CD4-positive, CD25-positive, alpha-beta regulatory T cell (primary cell): ENCODE measurements around the gene GPR137C. TPM values are rescaled to one million over a fixed set of nuclear protein-coding genes. Genes with fewer than 3 reads are reported as not detected.

Experiments
- ATAC-seq, 2 donors: fragments of 150-1000 bp; cut with Tn5 transposase; one replicate each; pipeline ENCODE4 v1.10.0; 2021; ENCODE audit warnings: low read depth in 2 of 2, moderate number of reproducible peaks in 2 of 2, moderate library complexity in 1 of 2
- DNase-seq, 3 donors: peaks; one replicate each; pipeline versions ENCODE4 v3.0.0 to v3.0.0-alpha.2; 2012 to 2022; ENCODE audit warnings: mixed read lengths in 1 of 3
- H3K27ac ChIP-seq: one replicate; pipeline ENCODE4 v1.7.0; 2013; ENCODE audit warnings: mild to moderate bottlenecking, low read length; ENCODE audit not compliant: insufficient read depth, poor library complexity, severe bottlenecking
- H3K27me3 ChIP-seq: one replicate; pipeline ENCODE4 v1.7.0; 2013; ENCODE audit warnings: low read length; ENCODE audit not compliant: control insufficient read depth, insufficient read depth
- H3K36me3 ChIP-seq: one replicate; pipeline ENCODE4 v1.7.0; 2013; ENCODE audit warnings: mild to moderate bottlenecking, low read length, moderate library complexity; ENCODE audit not compliant: control insufficient read depth, insufficient read depth
- H3K4me1 ChIP-seq: 2 replicates; pipeline ENCODE4 v1.7.0; 2013; ENCODE audit warnings: mild to moderate bottlenecking, low read length; ENCODE audit not compliant: insufficient read depth, control insufficient read depth, poor library complexity, severe bottlenecking
- H3K4me3 ChIP-seq: one replicate; pipeline ENCODE4 v1.7.0; 2013; ENCODE audit warnings: low read depth, mild to moderate bottlenecking, low read length, moderate library complexity
- H3K9me3 ChIP-seq, 2 experiments: 1 replicate in 1 of 2; 2 replicates in 1 of 2; pipeline ENCODE4 v1.7.0; 2013; ENCODE audit warnings: low read length in 2 of 2, mild to moderate bottlenecking in 1 of 2, moderate library complexity in 1 of 2; ENCODE audit not compliant: control insufficient read depth in 2 of 2
- H3K27ac Mint-ChIP-seq, 3 donors: one replicate each; pipeline ENCODE4 v1.8.0; 2020 to 2022; ENCODE audit warnings: mild to moderate bottlenecking in 3 of 3, mixed read lengths in 3 of 3, moderate library complexity in 2 of 3
- H3K27me3 Mint-ChIP-seq: one replicate; pipeline ENCODE4 v1.8.0; 2022; ENCODE audit warnings: mild to moderate bottlenecking, mixed read lengths
- H3K36me3 Mint-ChIP-seq: one replicate; pipeline ENCODE4 v1.8.0; 2020; ENCODE audit warnings: mixed read lengths
- H3K4me1 Mint-ChIP-seq, 4 donors: one replicate each; pipeline ENCODE4 v1.8.0; 2020 to 2022; ENCODE audit warnings: mixed read lengths in 4 of 4, mild to moderate bottlenecking in 1 of 4
- H3K4me3 Mint-ChIP-seq, 4 donors: one replicate each; pipeline ENCODE4 v1.8.0; 2020 to 2022; ENCODE audit warnings: mild to moderate bottlenecking in 4 of 4, mixed read lengths in 4 of 4, moderate library complexity in 3 of 4
- H3K9me3 Mint-ChIP-seq, 7 donors: one replicate each; pipeline ENCODE4 v1.8.0; 2020 to 2022; ENCODE audit warnings: mixed read lengths in 7 of 7, mild to moderate bottlenecking in 3 of 7, moderate library complexity in 2 of 7
- polyA plus RNA-seq, 4 donors: library from polyadenylated mRNA; unstranded; fragments of 300-500 nt; fragmentation: Illumina TruSeq; gene quantifications; one replicate each; pipeline ENCODE4 v1.2.3, GENCODE V29; 2021
- total RNA-seq: library from RNA; stranded (reverse); gene quantifications from one replicate; pipeline ENCODE4 v1.2.3, GENCODE V29; 2022

Gene GPR137C
- total and polyA plus RNA-seq, 5 donors from 2014 or later, result 0.06 to 0.22 TPM; not detected in 3

DNA sequence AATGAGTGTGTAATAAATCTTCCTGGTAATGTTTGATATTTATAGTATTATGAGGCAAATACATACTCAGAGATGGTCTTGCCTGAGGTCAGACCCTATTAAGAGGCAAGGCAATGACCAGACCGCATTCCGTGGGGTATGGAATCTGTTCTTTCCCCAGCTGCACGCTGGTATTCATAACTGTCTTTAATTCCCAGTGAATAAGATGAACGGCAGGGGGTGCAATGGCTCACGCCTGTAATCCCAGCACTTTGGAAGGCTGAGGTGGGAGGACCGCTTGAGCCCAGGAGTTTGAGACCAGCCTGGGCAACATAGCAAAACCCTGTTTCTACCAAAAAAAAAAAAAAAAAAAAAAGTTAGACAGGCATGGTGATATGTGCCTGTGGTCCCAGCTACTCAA lies 98.1 kb downstream of the GPR137C start:
- peaks cover 34% of the 10 kb centered on the region for H3K36me3 Mint-ChIP-seq
- Histone ChIP-seq H3K27ac (no peak overlapping the region), H3K27me3 (no peaks in the 10 kb centered on the region), H3K4me3 (no peak overlapping the region), H3K9me3 (no peaks in the 10 kb centered on the region), H3K4me1 (no peaks in the 10 kb centered on the region), H3K36me3 (peaks cover 84% of the 10 kb centered on the region)
- DNase-seq (no peak), ATAC-seq (no peak)
- H3K9me3 Mint-ChIP-seq, result peaks cover 0 to 2% (median 0%) of the 10 kb centered on the region in 7 donors
- H3K4me3 Mint-ChIP-seq, result no peak overlapping the region
- H3K27ac Mint-ChIP-seq, result no peak overlapping the region
- no peaks in the 10 kb centered on the region for H3K4me1 Mint-ChIP-seq
- no peaks in the 10 kb centered on the region for H3K27me3 Mint-ChIP-seq

GRCh38 chr14:52656905-52657304 lies 104.3 kb downstream of the GPR137C start:
- no peak overlapping the region for H3K27ac Mint-ChIP-seq
- ATAC-seq, result no peak
- no peaks in the 10 kb centered on the region for H3K27me3 ChIP-seq
- DNase-seq, result no peak
- H3K27me3 Mint-ChIP-seq, result no peaks in the 10 kb centered on the region
- H3K36me3 Mint-ChIP-seq, result peaks cover 21% of the 10 kb centered on the region
- peaks cover 0 to 8% (median 5%) of the 10 kb centered on the region in 4 donors for H3K4me1 Mint-ChIP-seq
- no peaks in the 10 kb centered on the region for H3K4me1 ChIP-seq
- peaks cover 59% of the 10 kb centered on the region for H3K36me3 ChIP-seq
- H3K4me3 Mint-ChIP-seq, result no peak overlapping the region
- no peak overlapping the region for H3K4me3 ChIP-seq
- no peaks in the 10 kb centered on the region for H3K9me3 ChIP-seq
- H3K27ac ChIP-seq, result no peak overlapping the region
- H3K9me3 Mint-ChIP-seq, result no peaks in the 10 kb centered on the region

DNA sequence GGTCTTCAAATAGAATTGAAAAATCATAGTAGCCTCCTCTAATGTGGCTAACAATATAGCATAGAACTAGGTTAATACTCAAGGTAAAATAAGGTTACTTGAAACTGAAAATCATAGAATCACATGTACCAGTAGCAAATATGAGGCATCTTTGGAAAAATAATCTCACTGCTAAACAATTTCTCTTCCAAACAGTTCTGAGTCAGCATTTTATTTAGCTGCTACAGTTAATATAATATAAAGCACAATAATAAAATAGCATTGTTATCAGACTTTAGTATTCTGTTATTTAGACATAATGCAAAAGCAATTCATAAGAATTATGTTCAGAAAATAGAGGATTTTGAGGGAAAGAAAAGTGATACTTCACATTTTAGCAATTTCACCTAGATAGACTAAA lies 107.7 kb downstream of the GPR137C start:
- Mint-ChIP-seq H3K36me3 (peaks cover 23% of the 10 kb centered on the region), H3K27ac (no peak overlapping the region), H3K27me3 (no peaks in the 10 kb centered on the region), H3K4me3 (no peak overlapping the region), H3K9me3 (no peaks in the 10 kb centered on the region), H3K4me1 (peaks cover 2 to 17% (median 5%) of the 10 kb centered on the region in 4 donors)
- DNase-seq (no peak), ATAC-seq (no peak)
- peaks cover 46% of the 10 kb centered on the region for H3K36me3 ChIP-seq
- no peak overlapping the region for H3K4me3 ChIP-seq
- no peak overlapping the region for H3K27ac ChIP-seq
- H3K9me3 ChIP-seq, result no peaks in the 10 kb centered on the region
- no peaks in the 10 kb centered on the region for H3K4me1 ChIP-seq
- H3K27me3 ChIP-seq, result no peaks in the 10 kb centered on the region

- Histone ChIP-seq H3K4me1 (no peaks in the 10 kb centered on the region), H3K27ac (no peak overlapping the region), H3K27me3 (no peaks in the 10 kb centered on the region), H3K4me3 (no peak overlapping the region), H3K36me3 (peaks cover 46% of the 10 kb centered on the region), H3K9me3 (no peaks in the 10 kb centered on the region)
- Mint-ChIP-seq H3K36me3 (peaks cover 25% of the 10 kb centered on the region), H3K4me1 (peaks cover 5 to 17% (median 7%) of the 10 kb centered on the region in 4 donors), H3K4me3 (no peak overlapping the region), H3K27ac (no peak overlapping the region), H3K27me3 (no peaks in the 10 kb centered on the region), H3K9me3 (no peaks in the 10 kb centered on the region)
- ATAC-seq, result no peak
- DNase-seq, result no peak
Observed at GRCh38 chr14:52660832-52661231, 108.2 kb downstream of the GPR137C start.

- no peak overlapping the region for H3K27ac ChIP-seq
- no peaks in the 10 kb centered on the region for H3K9me3 ChIP-seq
- no peaks in the 10 kb centered on the region for H3K4me1 ChIP-seq
- peaks cover 50% of the 10 kb centered on the region for H3K36me3 ChIP-seq
- H3K27me3 Mint-ChIP-seq, result no peaks in the 10 kb centered on the region
- H3K27ac Mint-ChIP-seq, result no peak overlapping the region
- H3K27me3 ChIP-seq, result no peaks in the 10 kb centered on the region
- ATAC-seq (no peak), DNase-seq (no peak)
- peaks cover 5 to 17% (median 7%) of the 10 kb centered on the region in 4 donors for H3K4me1 Mint-ChIP-seq
- no peak overlapping the region for H3K4me3 ChIP-seq
- peaks cover 27% of the 10 kb centered on the region for H3K36me3 Mint-ChIP-seq
- no peaks in the 10 kb centered on the region for H3K9me3 Mint-ChIP-seq
- no peak overlapping the region for H3K4me3 Mint-ChIP-seq
Observed at GRCh38 chr14:52661314-52661713, 108.7 kb downstream of the GPR137C start.

DNA sequence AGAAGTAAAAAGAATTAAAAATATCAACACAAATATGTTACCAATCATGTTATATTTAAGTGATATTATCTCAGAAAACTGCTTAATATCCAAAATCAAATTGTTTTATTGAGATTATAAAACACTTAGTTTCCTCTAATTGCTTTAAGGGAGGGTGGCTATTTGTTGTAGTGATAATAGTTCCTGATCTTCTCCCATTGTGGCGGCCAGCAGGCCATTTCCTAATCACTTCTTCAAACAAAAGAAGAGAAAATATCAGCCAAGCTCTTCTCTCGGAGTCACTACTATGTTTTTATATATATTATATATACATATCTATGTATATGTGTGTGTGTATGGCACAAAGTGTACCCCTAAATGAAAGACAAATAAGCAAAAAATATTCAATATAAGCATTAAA lies 111.2 kb downstream of the GPR137C start:
- DNase-seq, result no peak
- peaks cover 24% of the 10 kb centered on the region for H3K36me3 Mint-ChIP-seq
- Histone ChIP-seq H3K27ac (no peak overlapping the region), H3K36me3 (peaks cover 44% of the 10 kb centered on the region), H3K4me1 (no peaks in the 10 kb centered on the region), H3K27me3 (no peaks in the 10 kb centered on the region), H3K9me3 (no peaks in the 10 kb centered on the region), H3K4me3 (no peak overlapping the region)
- peaks cover 5 to 17% (median 9%) of the 10 kb centered on the region in 4 donors for H3K4me1 Mint-ChIP-seq
- H3K27ac Mint-ChIP-seq, result no peak overlapping the region
- ATAC-seq, result no peak
- H3K27me3 Mint-ChIP-seq, result no peaks in the 10 kb centered on the region
- no peaks in the 10 kb centered on the region for H3K9me3 Mint-ChIP-seq
- no peak overlapping the region for H3K4me3 Mint-ChIP-seq

- H3K27me3 ChIP-seq, result no peaks in the 10 kb centered on the region
- no peaks in the 10 kb centered on the region for H3K9me3 Mint-ChIP-seq
- H3K36me3 Mint-ChIP-seq, result peaks cover 21% of the 10 kb centered on the region
- H3K4me3 Mint-ChIP-seq, result no peak overlapping the region
- DNase-seq (peak in 2 of 3 donors; percentile 38 to 54), ATAC-seq (peak; percentile 31 to 44)
- H3K4me3 ChIP-seq, result no peak overlapping the region
- peaks cover 65% of the 10 kb centered on the region for H3K36me3 ChIP-seq
- H3K27me3 Mint-ChIP-seq, result no peaks in the 10 kb centered on the region
- H3K9me3 ChIP-seq, result no peaks in the 10 kb centered on the region
- no peaks in the 10 kb centered on the region for H3K4me1 ChIP-seq
- peaks cover 0 to 21% (median 9%) of the 10 kb centered on the region in 4 donors for H3K4me1 Mint-ChIP-seq
- no peak overlapping the region for H3K27ac ChIP-seq
- H3K27ac Mint-ChIP-seq, result no peak overlapping the region
Observed at GRCh38 chr14:52678591-52678990, 126.0 kb downstream of the GPR137C start.

GRCh38 chr14:52683985-52684520 lies 131.4 kb downstream of the GPR137C start:
- peak overlapping the region in 2 of 4 donors; percentile 35 to 39 for H3K4me3 Mint-ChIP-seq
- DNase-seq (no peak), ATAC-seq (no peak)
- Histone ChIP-seq H3K4me3 (no peak overlapping the region), H3K9me3 (no peaks in the 10 kb centered on the region), H3K4me1 (peaks cover 23% of the 10 kb centered on the region), H3K36me3 (peaks cover 21% of the 10 kb centered on the region), H3K27ac (peak overlapping the region; percentile 7), H3K27me3 (no peaks in the 10 kb centered on the region)
- H3K27me3 Mint-ChIP-seq, result no peaks in the 10 kb centered on the region
- H3K9me3 Mint-ChIP-seq, result no peaks in the 10 kb centered on the region
- H3K27ac Mint-ChIP-seq, result peak overlapping the region; percentile 55 to 86 (median 63)
- peaks cover 1% of the 10 kb centered on the region for H3K36me3 Mint-ChIP-seq
- peaks cover 39 to 69% (median 49%) of the 10 kb centered on the region in 4 donors for H3K4me1 Mint-ChIP-seq
